PC-3 (cell line): ENCODE measurements around the gene JADE2.

Experiments
- CTCF ChIP-seq: fragments of 300-600 bp; sonication (generic); conservative IDR thresholded peaks from 2 replicates; pipeline ENCODE4 v1.5.1; 2017; ENCODE audit warnings: antibody characterized with exemption, low read depth, mild to moderate bottlenecking, low read length
- EZH2 ChIP-seq: fragments of 300-600 bp; sonication (generic); IDR thresholded peaks from one replicate; pipeline ENCODE4 v1.6.1; 2017; ENCODE audit warnings: antibody characterized with exemption, mild to moderate bottlenecking, low read length; ENCODE audit not compliant: unreplicated experiment

GRCh38 chr5:134575316-134575715 is 49.8 kb downstream of the JADE2 start:
- TF ChIP-seq CTCF (no peak), EZH2 (no peak)
